KMS-11 (cell line): ENCODE data around the gene NXN.

Source experiments
- H2AFZ ChIP-seq: fragments of 200-600 bp; sonication (generic); 2 replicates; pipeline ENCODE4 v1.6.1; 2016; ENCODE audit warnings: antibody characterized with exemption, mixed run types, low read depth
- H3K27ac ChIP-seq: fragments of 200-600 bp; sonication (generic); 2 replicates; pipeline ENCODE4 v1.6.1; 2016; ENCODE audit warnings: mild to moderate bottlenecking, mixed run types
- H3K27me3 ChIP-seq: fragments of 200-600 bp; sonication (generic); 2 replicates; pipeline ENCODE4 v1.6.1; 2017; ENCODE audit warnings: mild to moderate bottlenecking, low read depth, mixed run types, moderate library complexity; ENCODE audit not compliant: insufficient read depth
- H3K36me3 ChIP-seq: fragments of 200-600 bp; sonication (generic); 2 replicates; pipeline ENCODE4 v1.6.1; 2017; ENCODE audit warnings: mild to moderate bottlenecking, mixed run types; ENCODE audit not compliant: insufficient read depth
- H3K4me1 ChIP-seq: fragments of 200-600 bp; sonication (generic); 2 replicates; pipeline ENCODE4 v1.6.1; 2016; ENCODE audit warnings: mild to moderate bottlenecking, low read depth, mixed run types; ENCODE audit not compliant: poor library complexity, severe bottlenecking
- H3K4me2 ChIP-seq: fragments of 200-600 bp; sonication (generic); 2 replicates; pipeline ENCODE4 v1.7.0; 2016; ENCODE audit warnings: mild to moderate bottlenecking, mixed run types
- H3K4me3 ChIP-seq: fragments of 200-600 bp; sonication (generic); IDR thresholded peaks from 2 replicates; pipeline ENCODE4 v1.6.1; 2017; ENCODE audit warnings: low read depth, low read length, mixed read lengths; ENCODE audit not compliant: insufficient read depth
- H3K79me2 ChIP-seq: fragments of 200-600 bp; sonication (generic); 2 replicates; pipeline ENCODE4 v1.6.1; 2016; ENCODE audit warnings: low read depth, mixed run types; ENCODE audit not compliant: insufficient read depth
- H3K9ac ChIP-seq: fragments of 200-600 bp; sonication (generic); 2 replicates; pipeline ENCODE4 v1.6.1; 2016; ENCODE audit warnings: mild to moderate bottlenecking, mixed run types
- H4K20me1 ChIP-seq: fragments of 200-600 bp; sonication (generic); 2 replicates; pipeline ENCODE4 v1.6.1; 2016; ENCODE audit warnings: mild to moderate bottlenecking, mixed run types; ENCODE audit not compliant: insufficient read depth
- TF ChIP-seq, protein P1 (sequence below): fragments of 200-600 bp; sonication (generic); conservative IDR thresholded peaks from 2 replicates; pipeline ENCODE4 v1.6.1; 2017; ENCODE audit warnings: low read depth, mild to moderate bottlenecking, antibody characterized with exemption, low read length, moderate library complexity, mixed read lengths

The NXN gene

DNA sequence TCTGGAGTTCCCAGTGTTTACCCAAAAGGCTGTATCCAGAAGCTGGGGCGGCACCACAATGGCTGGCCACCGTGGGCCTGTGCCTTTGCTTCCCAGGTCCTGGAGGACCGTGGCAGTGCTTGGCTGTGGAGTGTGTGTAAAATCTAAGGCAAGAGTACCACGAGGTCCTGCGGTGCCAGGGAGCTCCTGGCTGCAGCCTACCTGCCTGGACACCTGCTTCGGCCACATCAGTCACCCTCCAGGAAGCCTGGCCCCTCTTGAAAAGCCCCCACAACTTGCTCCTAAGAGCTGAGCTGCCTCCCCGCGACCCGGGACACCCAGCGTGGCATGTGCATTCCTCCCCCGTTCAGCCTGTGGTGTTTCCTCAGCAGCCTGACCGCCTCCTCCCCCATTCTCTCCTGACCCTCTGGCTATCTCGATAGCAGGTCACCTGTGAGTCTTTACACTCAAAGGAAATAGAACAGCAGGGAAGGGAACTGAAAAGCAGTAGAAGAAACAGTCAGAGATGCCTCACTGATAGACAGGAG, 25.3 kb upstream of the NXN start:
- no peak overlapping the region for H3K4me3 ChIP-seq
- no peak overlapping the region for H3K27ac ChIP-seq
- H3K9ac ChIP-seq, result no peak overlapping the region
- no peak overlapping the region for H3K4me2 ChIP-seq
- no peaks in the 10 kb centered on the region for H3K79me2 ChIP-seq
- no peaks in the 10 kb centered on the region for H4K20me1 ChIP-seq
- no peaks in the 10 kb centered on the region for H3K4me1 ChIP-seq
- TF ChIP-seq, protein P1, sequence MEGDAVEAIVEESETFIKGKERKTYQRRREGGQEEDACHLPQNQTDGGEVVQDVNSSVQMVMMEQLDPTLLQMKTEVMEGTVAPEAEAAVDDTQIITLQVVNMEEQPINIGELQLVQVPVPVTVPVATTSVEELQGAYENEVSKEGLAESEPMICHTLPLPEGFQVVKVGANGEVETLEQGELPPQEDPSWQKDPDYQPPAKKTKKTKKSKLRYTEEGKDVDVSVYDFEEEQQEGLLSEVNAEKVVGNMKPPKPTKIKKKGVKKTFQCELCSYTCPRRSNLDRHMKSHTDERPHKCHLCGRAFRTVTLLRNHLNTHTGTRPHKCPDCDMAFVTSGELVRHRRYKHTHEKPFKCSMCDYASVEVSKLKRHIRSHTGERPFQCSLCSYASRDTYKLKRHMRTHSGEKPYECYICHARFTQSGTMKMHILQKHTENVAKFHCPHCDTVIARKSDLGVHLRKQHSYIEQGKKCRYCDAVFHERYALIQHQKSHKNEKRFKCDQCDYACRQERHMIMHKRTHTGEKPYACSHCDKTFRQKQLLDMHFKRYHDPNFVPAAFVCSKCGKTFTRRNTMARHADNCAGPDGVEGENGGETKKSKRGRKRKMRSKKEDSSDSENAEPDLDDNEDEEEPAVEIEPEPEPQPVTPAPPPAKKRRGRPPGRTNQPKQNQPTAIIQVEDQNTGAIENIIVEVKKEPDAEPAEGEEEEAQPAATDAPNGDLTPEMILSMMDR, result no peak
- no peaks in the 10 kb centered on the region; the same call in 1 of the 2 replicates for H3K36me3 ChIP-seq
- no peaks in the 10 kb centered on the region for H3K27me3 ChIP-seq
- no peak overlapping the region for H2AFZ ChIP-seq

GRCh38 chr17:1003972-1004768, 24.6 kb upstream of the NXN start:
- Histone ChIP-seq H3K27ac (no peak overlapping the region), H3K36me3 (no peaks in the 10 kb centered on the region; the same call in 1 of the 2 replicates), H3K27me3 (no peaks in the 10 kb centered on the region), H2AFZ (no peak overlapping the region), H4K20me1 (no peaks in the 10 kb centered on the region), H3K79me2 (no peaks in the 10 kb centered on the region), H3K4me3 (no peak overlapping the region), H3K9ac (no peak overlapping the region), H3K4me2 (no peak overlapping the region), H3K4me1 (peaks cover 4% of the 10 kb centered on the region)
- TF ChIP-seq, protein P1, result no peak

DNA sequence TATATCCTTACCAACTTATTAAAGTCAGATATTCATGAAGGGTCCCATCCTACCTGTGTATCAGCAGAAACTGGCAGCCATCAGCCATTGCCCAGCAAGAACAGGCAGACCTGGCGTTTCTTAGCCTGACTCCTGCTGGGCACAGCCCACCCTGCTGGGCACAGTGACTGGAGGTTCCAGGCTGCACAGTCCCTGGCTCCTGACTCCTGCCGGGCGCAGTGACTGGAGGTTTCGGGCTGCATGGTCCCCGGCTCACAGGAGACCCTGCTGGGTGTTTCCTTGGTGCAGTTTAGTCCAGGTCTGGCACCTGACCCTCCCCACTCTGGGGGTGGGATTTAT, 24.0 kb upstream of the NXN start:
- TF ChIP-seq, protein P1, result no peak
- no peak overlapping the region for H3K27ac ChIP-seq
- no peak overlapping the region for H2AFZ ChIP-seq
- H3K4me3 ChIP-seq, result no peak overlapping the region
- no peaks in the 10 kb centered on the region; the same call in 1 of the 2 replicates for H3K79me2 ChIP-seq
- peaks cover 10% of the 10 kb centered on the region for H3K4me1 ChIP-seq
- H4K20me1 ChIP-seq, result no peaks in the 10 kb centered on the region
- H3K9ac ChIP-seq, result no peak overlapping the region
- H3K27me3 ChIP-seq, result no peaks in the 10 kb centered on the region
- H3K36me3 ChIP-seq, result no peaks in the 10 kb centered on the region; the same call in 1 of the 2 replicates
- H3K4me2 ChIP-seq, result no peak overlapping the region

GRCh38 chr17:1002771-1003555, 23.4 kb upstream of the NXN start:
- no peaks in the 10 kb centered on the region for H3K27me3 ChIP-seq
- no peak overlapping the region for H3K9ac ChIP-seq
- H3K4me2 ChIP-seq, result no peak overlapping the region
- no peak overlapping the region for H3K27ac ChIP-seq
- TF ChIP-seq, protein P1, result no peak
- no peak overlapping the region for H3K4me3 ChIP-seq
- peaks cover 16% of the 10 kb centered on the region for H3K4me1 ChIP-seq
- no peak overlapping the region for H2AFZ ChIP-seq
- peaks cover 4% of the 10 kb centered on the region for H3K79me2 ChIP-seq
- H4K20me1 ChIP-seq, result no peaks in the 10 kb centered on the region
- H3K36me3 ChIP-seq, result no peaks in the 10 kb centered on the region; the same call in 1 of the 2 replicates
